Neural progenitor cell (in vitro differentiated cells): ENCODE measurements around the gene ZNF280B. TPM values are rescaled to one million over a fixed set of nuclear protein-coding genes. Genes with fewer than 3 reads are reported as not detected.

Experiments
- DNase-seq: peaks from one replicate; pipeline ENCODE4 v3.0.0-alpha.2; 2016; ENCODE audit warnings: low spot score
- H2AFZ ChIP-seq: fragments of 200-600 bp; sonication (generic); replicated peaks from 2 replicates; pipeline ENCODE4 v1.6.1; 2016; ENCODE audit warnings: antibody characterized with exemption
- H3F3A ChIP-seq: fragments of 200-600 bp; sonication (generic); 2 replicates; pipeline ENCODE4 v1.6.1; 2016; ENCODE audit warnings: antibody characterized with exemption, low read depth
- H3K27ac ChIP-seq: fragments of 200-600 bp; sonication (generic); 2 replicates; pipeline ENCODE4 v1.5.1; 2016; ENCODE audit warnings: mild to moderate bottlenecking
- H3K27me3 ChIP-seq: fragments of 200-600 bp; sonication (generic); 2 replicates; pipeline ENCODE4 v1.6.1; 2016; ENCODE audit warnings: mild to moderate bottlenecking, moderate library complexity
- H3K36me3 ChIP-seq: fragments of 200-600 bp; sonication (generic); 2 replicates; pipeline ENCODE4 v1.5.1; 2016
- H3K4me1 ChIP-seq: fragments of 200-600 bp; sonication (generic); 2 replicates; pipeline ENCODE4 v1.6.1; 2016; ENCODE audit warnings: mixed run types
- H3K4me2 ChIP-seq: fragments of 200-600 bp; sonication (generic); 2 replicates; pipeline ENCODE4 v1.6.1; 2016
- H3K4me3 ChIP-seq: fragments of 200-600 bp; sonication (generic); 2 replicates; pipeline ENCODE4 v1.5.1; 2016
- H3K79me2 ChIP-seq: fragments of 200-600 bp; sonication (generic); 2 replicates; pipeline ENCODE4 v1.6.1; 2016; ENCODE audit warnings: low read depth
- H3K9ac ChIP-seq: fragments of 200-600 bp; sonication (generic); 2 replicates; pipeline ENCODE4 v1.6.1; 2016
- H3K9me3 ChIP-seq: fragments of 200-600 bp; sonication (generic); 2 replicates; pipeline ENCODE4 v1.5.1; 2016; ENCODE audit warnings: low read depth
- H4K20me1 ChIP-seq: fragments of 200-600 bp; sonication (generic); 2 replicates; pipeline ENCODE4 v1.6.1; 2016; ENCODE audit warnings: low read depth
- H3K27ac Mint-ChIP-seq: 3 replicates; pipeline ENCODE4 v1.8.0; 2021; ENCODE audit warnings: mixed read lengths
- H3K27me3 Mint-ChIP-seq: 2 replicates; pipeline ENCODE4 v1.8.0; 2022; ENCODE audit warnings: low read depth, mild to moderate bottlenecking, inconsistent platforms, moderate library complexity, mixed read lengths; ENCODE audit not compliant: insufficient read depth
- H3K36me3 Mint-ChIP-seq: 3 replicates; pipeline ENCODE4 v1.8.0; 2021; ENCODE audit warnings: mixed read lengths
- H3K4me1 Mint-ChIP-seq: 3 replicates; pipeline ENCODE4 v1.8.0; 2021; ENCODE audit warnings: mixed read lengths
- H3K4me3 Mint-ChIP-seq: 3 replicates; pipeline ENCODE4 v1.8.0; 2021; ENCODE audit warnings: mild to moderate bottlenecking, moderate library complexity, mixed read lengths
- H3K9me3 Mint-ChIP-seq: 3 replicates; pipeline ENCODE4 v1.8.0; 2020; ENCODE audit warnings: mixed read lengths
- EZH2 ChIP-seq: fragments of 200-600 bp; sonication (generic); IDR thresholded peaks from 2 replicates; pipeline ENCODE4 v1.6.1; 2017; ENCODE audit warnings: antibody characterized with exemption, mild to moderate bottlenecking, moderate library complexity
- EZH2phosphoT487 ChIP-seq: fragments of 200-600 bp; sonication (generic); IDR thresholded peaks from 2 replicates; pipeline ENCODE4 v1.6.1; 2017; ENCODE audit warnings: antibody characterized with exemption
- total RNA-seq: library from RNA; depleted of rRNA; stranded (reverse); fragments of >200 nt; gene quantifications from 2 replicates; pipeline ENCODE4 v1.2.3, GENCODE V29; 2015; ENCODE audit warnings: low replicate concordance
- TF ChIP-seq, protein P1 (sequence below): fragments of 200-600 bp; sonication (generic); IDR thresholded peaks from 2 replicates; pipeline ENCODE4 v1.5.1; 2017; ENCODE audit warnings: antibody characterized with exemption, mild to moderate bottlenecking

Gene ZNF280B
- total RNA-seq, 1 donor from 2014 or later = 14.2 TPM

GRCh38 chr22:22553735-22554586, 45.4 kb upstream of the ZNF280B start:
- no peaks in the 10 kb centered on the region for H3K36me3 ChIP-seq
- no peaks in the 10 kb centered on the region for H3K9me3 ChIP-seq
- peaks cover 8% of the 10 kb centered on the region for H3K27me3 Mint-ChIP-seq
- H3K4me1 Mint-ChIP-seq = no peaks in the 10 kb centered on the region
- H3K27me3 ChIP-seq = peaks cover 80% of the 10 kb centered on the region
- no peaks in the 10 kb centered on the region for H3K4me1 ChIP-seq
- no peaks in the 10 kb centered on the region for H3K36me3 Mint-ChIP-seq
- H3F3A ChIP-seq = no peaks in the 10 kb centered on the region
- H3K4me3 Mint-ChIP-seq = no peak overlapping the region
- H3K4me2 ChIP-seq = no peak overlapping the region
- TF ChIP-seq, protein P1, sequence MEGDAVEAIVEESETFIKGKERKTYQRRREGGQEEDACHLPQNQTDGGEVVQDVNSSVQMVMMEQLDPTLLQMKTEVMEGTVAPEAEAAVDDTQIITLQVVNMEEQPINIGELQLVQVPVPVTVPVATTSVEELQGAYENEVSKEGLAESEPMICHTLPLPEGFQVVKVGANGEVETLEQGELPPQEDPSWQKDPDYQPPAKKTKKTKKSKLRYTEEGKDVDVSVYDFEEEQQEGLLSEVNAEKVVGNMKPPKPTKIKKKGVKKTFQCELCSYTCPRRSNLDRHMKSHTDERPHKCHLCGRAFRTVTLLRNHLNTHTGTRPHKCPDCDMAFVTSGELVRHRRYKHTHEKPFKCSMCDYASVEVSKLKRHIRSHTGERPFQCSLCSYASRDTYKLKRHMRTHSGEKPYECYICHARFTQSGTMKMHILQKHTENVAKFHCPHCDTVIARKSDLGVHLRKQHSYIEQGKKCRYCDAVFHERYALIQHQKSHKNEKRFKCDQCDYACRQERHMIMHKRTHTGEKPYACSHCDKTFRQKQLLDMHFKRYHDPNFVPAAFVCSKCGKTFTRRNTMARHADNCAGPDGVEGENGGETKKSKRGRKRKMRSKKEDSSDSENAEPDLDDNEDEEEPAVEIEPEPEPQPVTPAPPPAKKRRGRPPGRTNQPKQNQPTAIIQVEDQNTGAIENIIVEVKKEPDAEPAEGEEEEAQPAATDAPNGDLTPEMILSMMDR = no peak
- TF ChIP-seq EZH2 = no peak
- TF ChIP-seq EZH2phosphoT487 = no peak
- H3K9ac ChIP-seq = no peak overlapping the region
- no peak overlapping the region for H3K27ac ChIP-seq
- no peak overlapping the region for H2AFZ ChIP-seq
- H4K20me1 ChIP-seq = no peaks in the 10 kb centered on the region
- no peaks in the 10 kb centered on the region for H3K79me2 ChIP-seq
- H3K9me3 Mint-ChIP-seq = no peaks in the 10 kb centered on the region
- no peak for DNase-seq
- no peak overlapping the region for H3K27ac Mint-ChIP-seq
- H3K4me3 ChIP-seq = no peak overlapping the region

- no peak for TF ChIP-seq EZH2phosphoT487
- TF ChIP-seq, protein P1 = no peak
- TF ChIP-seq EZH2 = no peak
- Histone ChIP-seq H3K79me2 (no peaks in the 10 kb centered on the region), H3K27ac (no peak overlapping the region), H4K20me1 (no peaks in the 10 kb centered on the region), H3K27me3 (peaks cover 88% of the 10 kb centered on the region), H3K36me3 (no peaks in the 10 kb centered on the region), H3F3A (no peaks in the 10 kb centered on the region), H3K4me2 (no peak overlapping the region), H3K4me3 (no peak overlapping the region), H3K9ac (no peak overlapping the region), H2AFZ (no peak overlapping the region), H3K4me1 (no peaks in the 10 kb centered on the region), H3K9me3 (no peaks in the 10 kb centered on the region)
- H3K4me1 Mint-ChIP-seq = no peaks in the 10 kb centered on the region
- peaks cover 8% of the 10 kb centered on the region for H3K27me3 Mint-ChIP-seq
- no peak for DNase-seq
- no peaks in the 10 kb centered on the region for H3K9me3 Mint-ChIP-seq
- no peak overlapping the region for H3K4me3 Mint-ChIP-seq
- no peaks in the 10 kb centered on the region for H3K36me3 Mint-ChIP-seq
- no peak overlapping the region for H3K27ac Mint-ChIP-seq
Measured at GRCh38 chr22:22553141-22553540, 44.6 kb upstream of the ZNF280B start.

- no peak overlapping the region for H3K4me3 ChIP-seq
- no peaks in the 10 kb centered on the region for H4K20me1 ChIP-seq
- Mint-ChIP-seq H3K27ac (no peak overlapping the region), H3K27me3 (peaks cover 8% of the 10 kb centered on the region), H3K36me3 (no peaks in the 10 kb centered on the region), H3K9me3 (no peaks in the 10 kb centered on the region), H3K4me1 (no peaks in the 10 kb centered on the region), H3K4me3 (no peak overlapping the region)
- peaks cover 93% of the 10 kb centered on the region for H3K27me3 ChIP-seq
- no peak overlapping the region for H2AFZ ChIP-seq
- no peak overlapping the region for H3K27ac ChIP-seq
- H3K79me2 ChIP-seq = no peaks in the 10 kb centered on the region
- H3K36me3 ChIP-seq = no peaks in the 10 kb centered on the region
- H3K4me1 ChIP-seq = no peaks in the 10 kb centered on the region
- no peaks in the 10 kb centered on the region for H3F3A ChIP-seq
- H3K9me3 ChIP-seq = no peaks in the 10 kb centered on the region
- H3K9ac ChIP-seq = no peak overlapping the region
- H3K4me2 ChIP-seq = no peak overlapping the region
- TF ChIP-seq, protein P1 = peak; percentile 65
- no peak for TF ChIP-seq EZH2
- peak; percentile 82 for DNase-seq
Measured at GRCh38 chr22:22552630-22553029, 44.1 kb upstream of the ZNF280B start.
